NK-92 (cell line): ENCODE data around the gene UBE3D.
"Not testable (repeated sequence)": the region's sequence is repeated elsewhere in the genome, so short reads cannot be mapped to it uniquely, and the experiment has no call there.

Experiments used
- DNase-seq: peaks from one replicate; lab custom pipeline; 2025; ENCODE audit not compliant: unreplicated experiment; lab: John Stamatoyannopoulos, UW

UBE3D gene

GRCh38 chr6:82917346-82918064, 148.1 kb downstream of the UBE3D start:
- DNase-seq = no peak

GRCh38 chr6:82915666-82916065, 150.0 kb downstream of the UBE3D start:
- no peak for DNase-seq

DNA sequence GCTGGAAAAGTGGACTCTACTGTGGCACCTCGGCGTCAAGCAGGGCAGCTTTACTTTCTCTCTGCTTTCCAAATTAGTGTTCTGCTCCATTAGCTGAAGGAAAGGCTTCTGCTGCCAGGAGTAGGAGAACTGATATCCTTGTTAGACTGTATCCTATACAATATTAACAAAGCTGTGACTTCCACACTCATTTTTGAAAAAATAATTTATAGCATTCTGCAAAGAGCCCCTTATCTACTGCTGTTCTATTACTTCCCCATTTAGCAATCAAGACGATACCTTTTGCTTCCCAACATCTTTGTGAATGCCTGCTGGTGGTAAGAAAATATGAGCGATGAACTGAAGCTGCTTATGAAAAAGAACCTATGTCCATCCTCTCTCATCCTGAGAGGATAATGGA, 151.1 kb downstream of the UBE3D start:
- DNase-seq = no peak

GRCh38 chr6:82910820-82911219, 154.8 kb downstream of the UBE3D start:
- no peak for DNase-seq

GRCh38 chr6:82910395-82910794, 155.2 kb downstream of the UBE3D start:
- DNase-seq = no peak

GRCh38 chr6:82909551-82909950, 156.1 kb downstream of the UBE3D start:
- no peak for DNase-seq

GRCh38 chr6:82908661-82909060, 157.0 kb downstream of the UBE3D start:
- DNase-seq = no peak

DNA sequence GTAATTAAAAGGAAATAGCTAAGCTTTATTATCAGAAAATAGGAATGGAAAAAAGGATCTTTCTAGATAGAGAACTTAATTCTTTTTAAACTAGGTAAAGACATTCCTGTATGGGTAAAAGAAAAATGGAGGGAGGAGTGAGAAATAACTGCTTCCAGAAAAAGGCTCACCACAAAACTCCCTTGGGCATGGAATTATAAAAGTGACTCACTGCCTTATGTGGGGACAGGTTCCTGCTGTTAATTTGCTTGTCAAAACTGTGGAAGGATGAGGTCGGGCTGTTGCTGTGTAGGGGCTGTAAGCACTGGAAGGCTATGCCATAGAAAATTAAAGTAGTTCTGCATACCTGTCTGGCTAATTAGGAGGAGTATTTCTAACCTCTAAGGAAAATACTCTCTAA, 158.7 kb downstream of the UBE3D start:
- no peak for DNase-seq

GRCh38 chr6:82906489-82906888, 159.2 kb downstream of the UBE3D start:
- DNase-seq = no peak

DNA sequence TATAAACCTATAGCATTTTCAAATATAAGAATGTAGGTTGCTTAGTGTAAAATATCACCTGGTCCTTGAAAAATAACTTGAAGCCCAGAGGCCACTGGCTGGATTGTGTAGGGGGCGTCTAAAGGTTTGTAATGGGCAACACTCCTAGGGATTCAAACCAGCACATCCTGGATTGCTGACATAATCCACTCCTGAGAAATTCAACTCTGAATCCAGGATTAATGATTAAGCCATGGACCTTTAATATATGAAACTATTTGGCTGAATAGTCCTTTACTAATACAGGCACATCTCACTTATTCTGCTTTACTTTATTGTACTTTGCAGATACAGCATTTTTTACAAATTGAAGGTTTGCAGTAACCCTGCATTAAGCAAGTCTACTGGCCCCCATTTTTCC, 160.8 kb downstream of the UBE3D start:
- DNase-seq = no peak

- DNase-seq = no peak
These were observed 161.4 kb downstream of the UBE3D start for GRCh38 chr6:82904257-82904656.

DNA sequence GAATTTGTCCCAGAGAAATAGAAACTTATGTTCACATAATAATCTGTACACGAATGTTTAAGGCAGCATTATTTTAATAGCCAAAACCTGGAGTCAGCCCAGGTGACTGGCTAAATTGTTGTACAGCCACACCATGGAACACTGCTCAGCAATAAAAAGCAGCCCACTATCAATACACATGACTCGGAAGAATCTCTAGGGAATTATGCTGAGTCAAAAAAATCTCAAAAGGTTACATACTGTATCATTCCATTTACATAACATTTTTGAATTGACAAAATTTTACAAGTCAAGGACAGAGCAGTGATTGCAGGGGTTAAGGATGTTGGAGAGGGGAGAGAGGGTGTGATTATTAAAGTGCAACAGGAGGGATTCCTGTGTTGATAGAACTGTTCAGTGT, 163.4 kb downstream of the UBE3D start:
- no peak for DNase-seq

DNA sequence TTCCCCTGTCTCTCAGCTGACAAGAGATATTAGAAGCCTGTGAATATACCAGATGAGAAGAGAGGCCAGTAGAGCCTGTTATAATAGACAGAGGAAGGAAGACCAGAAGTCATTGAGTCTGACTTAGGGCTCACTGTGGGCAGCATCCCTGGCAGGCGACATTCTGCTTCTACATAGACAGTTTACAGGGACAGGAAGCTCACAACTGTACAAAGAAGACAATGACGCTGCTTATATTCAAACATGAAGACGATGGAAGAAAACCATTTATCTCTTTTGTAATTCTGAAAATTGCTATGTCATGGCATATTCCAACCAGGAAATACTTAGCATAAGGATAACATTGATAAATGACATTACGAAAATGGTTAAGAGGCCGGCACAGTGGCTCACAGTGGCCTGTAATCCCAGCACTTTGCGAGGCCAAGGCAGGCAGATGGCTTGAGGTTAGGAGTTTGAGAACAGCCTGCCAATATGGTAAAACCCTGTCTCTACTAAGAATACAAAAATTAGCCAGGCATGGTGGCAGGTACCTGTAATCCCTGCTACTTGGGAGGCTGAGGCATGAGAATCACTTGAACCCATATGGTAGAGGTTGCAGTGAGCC, 170.9 kb downstream of the UBE3D start:
- DNase-seq = no peak

DNA sequence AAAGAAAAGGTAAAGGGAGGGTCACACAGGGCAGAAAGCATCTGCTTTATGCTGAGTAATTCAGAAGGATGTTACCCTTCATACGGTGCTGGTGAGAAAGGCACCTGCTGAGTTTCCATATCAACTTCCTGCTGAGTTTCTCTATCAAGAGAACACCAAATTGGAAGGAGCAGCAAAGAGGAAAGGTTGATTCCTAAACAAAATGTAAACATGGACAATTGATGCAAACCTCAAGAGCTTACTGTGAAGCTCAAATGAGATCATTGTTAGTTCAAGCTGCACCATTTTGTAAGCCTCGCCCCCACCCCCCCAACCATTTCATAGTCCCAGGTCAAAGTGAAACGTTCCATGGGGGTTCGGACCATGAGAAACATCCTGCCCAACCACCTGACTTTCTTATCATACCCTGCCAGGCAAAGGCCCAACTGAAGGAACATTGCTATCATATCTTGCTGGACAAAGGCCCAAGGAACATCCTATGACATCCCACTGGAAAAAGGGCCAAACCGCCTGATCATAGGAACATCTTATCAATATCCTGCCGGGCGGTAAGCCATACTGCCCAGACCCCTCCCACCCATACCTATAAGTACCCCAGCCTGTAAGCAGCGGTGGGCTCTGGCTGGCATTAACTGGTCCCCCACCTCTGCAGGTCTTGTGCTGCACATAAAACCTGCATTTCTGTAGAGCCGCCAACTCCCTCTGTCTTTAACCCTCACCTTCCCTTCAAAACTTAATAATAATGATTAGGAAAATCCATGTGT, 171.6 kb downstream of the UBE3D start:
- DNase-seq = no peak

DNA sequence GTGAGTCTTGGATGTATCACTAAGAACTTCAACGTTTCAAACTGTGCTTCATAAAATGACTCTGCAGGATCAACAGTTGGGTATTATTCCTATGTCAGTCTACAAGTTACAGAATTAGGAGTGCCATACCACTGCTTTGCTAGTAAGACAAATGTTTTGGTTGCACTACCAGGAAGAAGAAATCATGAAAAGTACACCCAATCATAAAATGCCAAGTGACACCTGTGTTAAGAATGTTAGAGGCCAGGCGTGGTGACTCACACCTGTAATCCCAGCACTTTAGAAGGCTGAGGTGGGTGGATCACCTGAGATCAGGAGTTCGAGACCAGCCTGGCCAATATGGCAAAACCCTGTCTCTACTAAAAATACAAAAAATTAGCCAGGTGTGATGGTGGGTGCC, 174.1 kb downstream of the UBE3D start:
- not testable (repeated sequence) for DNase-seq

- DNase-seq = no peak
These were observed 174.6 kb downstream of the UBE3D start for GRCh38 chr6:82891076-82891475.

GRCh38 chr6:82890240-82890639, 175.4 kb downstream of the UBE3D start:
- no peak for DNase-seq

- no peak for DNase-seq
These were observed 176.5 kb downstream of the UBE3D start for GRCh38 chr6:82889143-82889542.

GRCh38 chr6:82882363-82883023, 183.1 kb downstream of the UBE3D start:
- DNase-seq = no peak

DNA sequence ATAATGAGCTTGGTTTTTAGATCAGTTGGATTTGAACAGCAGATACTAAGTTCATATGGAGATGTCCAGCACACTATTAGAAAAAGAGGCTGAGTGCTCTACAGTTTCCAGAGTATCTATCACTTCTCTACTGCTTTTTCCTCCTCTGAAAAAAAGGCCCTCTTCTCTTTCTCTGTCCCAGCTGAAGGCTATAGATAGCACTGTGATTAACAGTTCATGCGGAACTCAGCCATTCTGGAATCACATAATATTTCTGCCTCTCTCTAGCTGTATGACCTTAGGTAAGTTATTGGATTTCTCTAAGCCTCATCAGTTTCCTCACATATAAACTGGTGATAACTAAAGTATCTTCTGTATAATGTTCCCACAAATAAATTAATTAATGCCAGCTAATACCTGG, 184.1 kb downstream of the UBE3D start:
- DNase-seq = no peak

DNA sequence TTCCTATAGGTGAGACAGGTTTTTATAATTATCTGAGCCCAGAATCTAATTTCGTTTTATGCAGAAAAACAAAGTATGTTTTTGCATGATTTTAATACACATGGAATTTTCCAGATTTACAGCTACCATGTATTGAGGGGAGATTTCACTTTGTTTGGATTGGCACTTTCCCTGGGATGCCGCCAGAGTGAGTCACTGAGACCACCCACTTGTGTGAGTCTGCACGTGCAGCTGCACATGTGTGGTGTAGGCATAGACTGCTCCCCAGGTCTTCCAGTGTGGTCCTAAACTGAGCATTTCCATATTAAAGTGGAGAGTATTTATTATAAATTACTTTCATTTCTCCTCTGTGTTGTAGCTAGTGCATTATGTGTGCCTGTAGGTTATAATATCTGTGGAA, 186.8 kb downstream of the UBE3D start:
- no peak for DNase-seq
